Measurements from ENCODE around the gene MTPN.

MTPN gene

DNA sequence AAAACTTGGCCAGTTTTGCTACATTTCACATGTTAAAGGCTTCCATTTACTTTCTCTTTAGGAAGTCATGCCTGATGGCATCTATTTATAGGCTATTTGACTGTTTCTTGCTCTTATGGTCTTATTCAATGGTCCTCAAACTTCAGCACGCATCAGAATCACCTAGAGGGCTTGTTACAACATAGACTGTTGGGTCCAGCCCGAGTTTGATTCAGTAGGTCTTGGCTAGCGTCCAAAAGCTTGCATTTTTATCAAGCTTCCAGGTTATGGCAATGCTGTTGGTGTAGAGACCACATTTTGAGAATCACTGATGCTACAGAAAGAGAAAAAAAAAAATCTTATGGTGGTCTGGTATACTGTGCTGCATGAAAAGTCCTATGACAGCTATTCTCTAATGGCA lies 51.9 kb downstream of the MTPN start:
- Histone ChIP-seq H3K4me2 (ENCODE audit: low read length) (no peak overlapping the region), H3K36me3 (ENCODE audit: control insufficient read depth, insufficient read depth, low read length) (no peaks in the 10 kb centered on the region), H3K9me3 (ENCODE audit: control insufficient read depth, low read length) (no peaks in the 10 kb centered on the region), H3K27me3 (ENCODE audit: control insufficient read depth, insufficient read depth, low read length) (no peaks in the 10 kb centered on the region), H3K4me3 (ENCODE audit: low read depth, low read length) (no peak overlapping the region), H3K9ac (no peak overlapping the region), H3K4me1 (peaks cover 4% of the 10 kb centered on the region), H2AFZ (no peak overlapping the region), H3K27ac (no peak overlapping the region), H3K79me2 (no peaks in the 10 kb centered on the region)
- TF ChIP-seq, protein P1, sequence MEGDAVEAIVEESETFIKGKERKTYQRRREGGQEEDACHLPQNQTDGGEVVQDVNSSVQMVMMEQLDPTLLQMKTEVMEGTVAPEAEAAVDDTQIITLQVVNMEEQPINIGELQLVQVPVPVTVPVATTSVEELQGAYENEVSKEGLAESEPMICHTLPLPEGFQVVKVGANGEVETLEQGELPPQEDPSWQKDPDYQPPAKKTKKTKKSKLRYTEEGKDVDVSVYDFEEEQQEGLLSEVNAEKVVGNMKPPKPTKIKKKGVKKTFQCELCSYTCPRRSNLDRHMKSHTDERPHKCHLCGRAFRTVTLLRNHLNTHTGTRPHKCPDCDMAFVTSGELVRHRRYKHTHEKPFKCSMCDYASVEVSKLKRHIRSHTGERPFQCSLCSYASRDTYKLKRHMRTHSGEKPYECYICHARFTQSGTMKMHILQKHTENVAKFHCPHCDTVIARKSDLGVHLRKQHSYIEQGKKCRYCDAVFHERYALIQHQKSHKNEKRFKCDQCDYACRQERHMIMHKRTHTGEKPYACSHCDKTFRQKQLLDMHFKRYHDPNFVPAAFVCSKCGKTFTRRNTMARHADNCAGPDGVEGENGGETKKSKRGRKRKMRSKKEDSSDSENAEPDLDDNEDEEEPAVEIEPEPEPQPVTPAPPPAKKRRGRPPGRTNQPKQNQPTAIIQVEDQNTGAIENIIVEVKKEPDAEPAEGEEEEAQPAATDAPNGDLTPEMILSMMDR (IDR thresholded peaks at IDR 0.05), result no peak

DNA sequence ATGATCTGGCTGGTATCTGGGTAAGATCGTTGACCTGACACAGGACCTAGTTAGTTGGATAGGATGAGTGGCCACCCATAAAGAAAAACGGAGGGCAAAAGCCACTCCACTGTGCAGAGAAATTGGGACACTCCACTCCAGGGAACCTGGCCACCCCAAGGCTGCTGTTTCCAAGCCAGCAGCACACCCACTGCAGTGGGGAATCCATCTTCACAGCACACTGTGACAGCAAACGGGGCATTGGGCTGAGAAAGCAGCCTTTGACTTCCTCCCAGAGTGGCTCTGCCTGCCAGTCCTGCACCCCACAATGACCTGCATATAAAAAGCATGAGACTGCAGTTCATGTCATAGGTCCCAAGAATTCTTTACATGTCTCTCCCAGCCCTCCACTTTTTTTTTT lies 52.9 kb downstream of the MTPN start:
- no peak overlapping the region for H2AFZ ChIP-seq
- no peaks in the 10 kb centered on the region for H3K36me3 ChIP-seq (ENCODE audit: control insufficient read depth, insufficient read depth, low read length)
- H3K27ac ChIP-seq, result no peak overlapping the region
- no peaks in the 10 kb centered on the region for H3K27me3 ChIP-seq (ENCODE audit: control insufficient read depth, insufficient read depth, low read length)
- H3K79me2 ChIP-seq, result no peaks in the 10 kb centered on the region
- H3K4me3 ChIP-seq (ENCODE audit: low read depth, low read length), result no peak overlapping the region
- TF ChIP-seq, protein P1 (IDR thresholded peaks at IDR 0.05), result no peak
- H3K9me3 ChIP-seq (ENCODE audit: control insufficient read depth, low read length), result no peaks in the 10 kb centered on the region
- no peaks in the 10 kb centered on the region for H3K4me1 ChIP-seq
- H3K9ac ChIP-seq, result no peak overlapping the region
- H3K4me2 ChIP-seq (ENCODE audit: low read length), result no peak overlapping the region

DNA sequence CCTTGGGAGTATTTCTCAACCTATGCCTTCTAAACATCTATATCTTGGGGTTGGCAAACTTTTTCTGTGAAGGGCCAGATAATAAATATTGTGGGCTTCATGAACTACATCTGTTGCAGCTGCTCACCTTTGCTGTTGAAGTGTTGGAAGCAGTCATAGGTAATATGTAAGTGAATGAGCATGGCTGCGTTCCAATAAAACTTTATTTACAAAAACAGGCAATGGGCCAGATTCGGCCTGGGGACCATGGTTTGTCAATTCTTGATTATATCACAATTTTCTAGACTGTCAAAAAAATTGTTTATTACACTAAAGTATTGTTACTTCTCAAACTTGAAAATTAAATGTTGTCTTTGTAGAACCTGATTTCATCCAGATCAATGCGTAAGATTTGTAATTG lies 54.9 kb downstream of the MTPN start:
- H3K27me3 ChIP-seq (ENCODE audit: control insufficient read depth, insufficient read depth, low read length), result no peaks in the 10 kb centered on the region
- no peak overlapping the region for H3K27ac ChIP-seq
- H3K79me2 ChIP-seq, result no peaks in the 10 kb centered on the region
- no peaks in the 10 kb centered on the region for H3K9me3 ChIP-seq (ENCODE audit: control insufficient read depth, low read length)
- H3K4me3 ChIP-seq (ENCODE audit: low read depth, low read length), result no peak overlapping the region
- no peak overlapping the region for H3K4me2 ChIP-seq (ENCODE audit: low read length)
- no peaks in the 10 kb centered on the region for H3K36me3 ChIP-seq (ENCODE audit: control insufficient read depth, insufficient read depth, low read length)
- TF ChIP-seq, protein P1 (IDR thresholded peaks at IDR 0.05), result no peak
- no peak overlapping the region for H3K9ac ChIP-seq
- H2AFZ ChIP-seq, result no peak overlapping the region
- H3K4me1 ChIP-seq, result no peaks in the 10 kb centered on the region

DNA sequence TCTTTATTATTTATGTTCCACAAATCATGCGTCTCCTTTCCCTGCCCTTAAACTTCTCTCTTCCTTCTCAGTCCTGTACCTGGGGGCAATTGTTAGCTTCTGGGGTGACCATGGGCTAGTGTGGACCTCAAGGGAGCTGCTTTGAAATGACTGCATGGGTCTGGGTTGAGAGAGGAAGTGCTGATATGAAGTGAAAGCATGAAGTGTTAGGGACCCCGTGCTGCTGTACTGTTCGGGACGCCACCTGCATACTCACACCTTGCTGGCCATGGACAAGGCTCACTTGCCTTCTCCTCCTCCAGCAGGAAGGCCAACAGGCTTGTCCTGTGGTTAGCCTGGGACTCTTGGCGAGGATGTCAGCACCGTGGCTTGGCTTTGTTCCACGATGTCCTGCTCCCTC lies 56.7 kb downstream of the MTPN start:
- H3K79me2 ChIP-seq, result no peaks in the 10 kb centered on the region
- TF ChIP-seq, protein P1 (IDR thresholded peaks at IDR 0.05), result no peak
- H3K36me3 ChIP-seq (ENCODE audit: control insufficient read depth, insufficient read depth, low read length), result no peaks in the 10 kb centered on the region
- no peak overlapping the region for H2AFZ ChIP-seq
- no peaks in the 10 kb centered on the region for H3K27me3 ChIP-seq (ENCODE audit: control insufficient read depth, insufficient read depth, low read length)
- no peak overlapping the region for H3K4me2 ChIP-seq (ENCODE audit: low read length)
- H3K4me1 ChIP-seq, result no peaks in the 10 kb centered on the region
- H3K9ac ChIP-seq, result no peak overlapping the region
- no peaks in the 10 kb centered on the region for H3K9me3 ChIP-seq (ENCODE audit: control insufficient read depth, low read length)
- no peak overlapping the region for H3K4me3 ChIP-seq (ENCODE audit: low read depth, low read length)
- no peak overlapping the region for H3K27ac ChIP-seq

DNA sequence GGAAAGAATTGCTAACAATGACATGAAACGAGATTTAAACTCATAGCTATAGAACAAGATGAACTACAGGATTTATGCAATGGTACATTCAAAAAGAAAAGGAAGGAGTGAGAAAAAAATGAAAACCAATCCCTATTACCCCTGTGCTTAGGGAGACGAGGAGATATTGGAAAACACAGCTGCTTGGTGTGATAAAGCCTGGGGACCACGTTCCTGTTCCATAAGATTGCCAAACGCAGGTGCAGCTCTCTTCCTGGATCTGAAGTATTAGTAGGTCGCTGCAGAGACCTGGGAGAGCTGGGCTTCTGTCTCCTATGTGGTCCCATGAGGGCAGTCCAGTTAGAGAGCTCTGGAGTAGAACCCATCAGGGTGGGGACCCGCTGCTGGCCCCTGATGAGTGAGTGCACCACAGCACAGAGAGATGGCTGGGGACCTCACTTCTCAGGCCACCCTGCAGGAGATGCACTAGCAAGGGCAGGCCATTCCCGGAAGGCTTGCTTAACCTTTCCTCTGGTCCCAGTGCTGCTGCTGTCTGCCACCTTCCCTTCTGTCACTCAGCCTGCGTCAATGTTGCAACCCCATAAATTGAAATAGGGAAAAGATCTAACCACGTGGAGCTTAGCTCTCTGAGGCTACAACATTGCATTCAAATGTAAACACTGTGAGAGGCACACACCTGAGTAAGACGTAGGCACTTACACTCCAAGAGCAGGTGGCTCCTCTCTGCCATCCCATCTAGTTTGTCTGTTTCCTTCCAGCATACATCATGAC lies 57.9 kb downstream of the MTPN start:
- Histone ChIP-seq H3K9ac (no peak overlapping the region), H3K4me2 (ENCODE audit: low read length) (no peak overlapping the region), H3K27ac (no peak overlapping the region), H3K36me3 (ENCODE audit: control insufficient read depth, insufficient read depth, low read length) (no peaks in the 10 kb centered on the region), H3K79me2 (no peaks in the 10 kb centered on the region), H3K4me3 (ENCODE audit: low read depth, low read length) (no peak overlapping the region), H3K9me3 (ENCODE audit: control insufficient read depth, low read length) (no peaks in the 10 kb centered on the region), H2AFZ (no peak overlapping the region), H3K4me1 (no peaks in the 10 kb centered on the region), H3K27me3 (ENCODE audit: control insufficient read depth, insufficient read depth, low read length) (no peaks in the 10 kb centered on the region)
- TF ChIP-seq, protein P1 (IDR thresholded peaks at IDR 0.05), result no peak
